ENCODE data around the gene IL4R. TPM values are rescaled to one million over a fixed set of nuclear protein-coding genes. Genes with fewer than 3 reads are reported as not detected.

Gene IL4R
- total and polyA plus RNA-seq, 10 of the 15 experiments (the other 5 are each of a cell fraction or from before 2014, with no cell fraction given): 2.6 to 70.4 (median 36.6) TPM

GRCh38 chr16:27269300-27270150, 44.2 kb upstream of the IL4R start:
- FAIRE-seq: no peak
- Histone ChIP-seq H3K4me1 (ENCODE audit: control insufficient read depth, insufficient read depth, low read length) (peaks cover 12% of the 10 kb centered on the region), H3K79me2 (ENCODE audit: control insufficient read depth, insufficient read depth, low read length) (peaks cover 7% of the 10 kb centered on the region), H3K9me3 (replicated peaks; ENCODE audit: control insufficient read depth, insufficient read depth, low read length) (no peaks in the 10 kb centered on the region), H3K36me3 (ENCODE audit: control insufficient read depth in 2 of 2, insufficient read depth in 2 of 2, low read length in 1 of 2) (no peaks in the 10 kb centered on the region), H4K20me1 (ENCODE audit: control insufficient read depth, insufficient read depth) (no peaks in the 10 kb centered on the region), H2AFZ (ENCODE audit: control insufficient read depth, low read depth, low read length) (no peak overlapping the region), H3K27me3 (replicated peaks in 1 of 2; ENCODE audit: control insufficient read depth in 2 of 2, insufficient read depth in 2 of 2, low read length in 1 of 2) (no peaks in the 10 kb centered on the region), H3K4me3 (peak overlapping the region; percentile 81), H3K27ac (ENCODE audit: control insufficient read depth, insufficient read depth) (peak overlapping the region; percentile 79), H3K4me2 (ENCODE audit: control insufficient read depth, insufficient read depth) (peak overlapping the region; percentile 84), H3K9ac (ENCODE audit: control insufficient read depth, insufficient read depth, low read length) (peak overlapping the region; percentile 76)
- BruUV-seq (replicated peaks): no TSS peak
- in situ Hi-C loops (cut with MboI): no loop called here
- no peak for TF ChIP-seq YBX1 (IDR thresholded peaks at IDR 0.05)
- no peak for TF ChIP-seq CREM (IDR thresholded peaks at IDR 0.05; ENCODE audit: low read depth)
- TF ChIP-seq TCF3 (IDR thresholded peaks at IDR 0.05; ENCODE audit: borderline replicate concordance, insufficient read depth, low read depth, low read length): no peak
- TF ChIP-seq SRF (IDR thresholded peaks at IDR 0.05; ENCODE audit: low read depth in 2 of 2, low read length in 2 of 2): no peak
- TF ChIP-seq, protein P1, sequence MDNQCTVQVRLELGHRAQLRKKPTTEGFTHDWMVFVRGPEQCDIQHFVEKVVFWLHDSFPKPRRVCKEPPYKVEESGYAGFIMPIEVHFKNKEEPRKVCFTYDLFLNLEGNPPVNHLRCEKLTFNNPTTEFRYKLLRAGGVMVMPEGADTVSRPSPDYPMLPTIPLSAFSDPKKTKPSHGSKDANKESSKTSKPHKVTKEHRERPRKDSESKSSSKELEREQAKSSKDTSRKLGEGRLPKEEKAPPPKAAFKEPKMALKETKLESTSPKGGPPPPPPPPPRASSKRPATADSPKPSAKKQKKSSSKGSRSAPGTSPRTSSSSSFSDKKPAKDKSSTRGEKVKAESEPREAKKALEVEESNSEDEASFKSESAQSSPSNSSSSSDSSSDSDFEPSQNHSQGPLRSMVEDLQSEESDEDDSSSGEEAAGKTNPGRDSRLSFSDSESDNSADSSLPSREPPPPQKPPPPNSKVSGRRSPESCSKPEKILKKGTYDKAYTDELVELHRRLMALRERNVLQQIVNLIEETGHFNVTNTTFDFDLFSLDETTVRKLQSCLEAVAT (IDR thresholded peaks at IDR 0.05): 0 out of 2 replicates have a peak, but pooled peaks have one; percentile 31
- no peak for TF ChIP-seq E4F1 (IDR thresholded peaks at IDR 0.05; ENCODE audit: borderline replicate concordance, partially characterized antibody)
- WGBS (ENCODE audit: insufficient coverage, insufficient replicate concordance, low lambda C conversion rate, missing lambda C conversion rate): 71% methylated on average over 9 of the region's 9 CpGs
- ChIA-PET SMC1A (ENCODE audit: uncharacterized antibody, unreplicated experiment) (interaction anchor here (1.3 to 12.4 kb wide), 8 partner anchors 12 to 129 kb away, joined by 3 to 178 read pairs (median 6); partner anchors contain the start of gene KDM8), CTCF (interaction anchor here (1.1 to 10.7 kb wide), 10 partner anchors 8 to 138 kb away, joined by 3 to 121 read pairs (median 3); no protein-coding TSS in a partner anchor), RAD21 (ENCODE audit: unreplicated experiment) (interaction anchor here (1.0 to 8.9 kb wide), 12 partner anchors 10 to 181 kb away, joined by 3 to 105 read pairs (median 4); partner anchors contain the start of genes IL21R and KDM8), POLR2A (interaction anchor here (1.0 to 2.4 kb wide), 11 partner anchors 9 to 135 kb away, joined by 3 to 14 read pairs (median 5); partner anchors contain the start of gene KDM8)
- DNase-seq (ENCODE audit: low read depth, low spot score): no peak
- intact Hi-C loops (cut with micrococcal nuclease; ENCODE audit: unreplicated experiment): loop anchor here (5.0 kb wide), 1 partner anchor 48 kb away; no protein-coding TSS in a partner anchor
- ATAC-seq: no peak
